Activated naive CD4-positive, alpha-beta T cell treated with anti-CD3 and anti-CD28 coated beads for 36 hours (primary cell): ENCODE data around the gene PEX7. TPM values are rescaled to one million over a fixed set of nuclear protein-coding genes. Genes with fewer than 3 reads are reported as not detected.

Experiments
- CTCF ChIA-PET: fragments of 350-600 bp; sonication (Branson Sonifier 250); formaldehyde crosslinking; loops from one replicate; lab custom pipeline; 2021; ENCODE audit warnings: antibody characterized with exemption; lab: Charles Lee
- DNase-seq: peaks from one replicate; pipeline ENCODE4 v3.0.0-alpha.2; 2020
- H3K27ac Mint-ChIP-seq: one replicate; pipeline ENCODE4 v1.8.0; 2021; ENCODE audit warnings: mild to moderate bottlenecking, mixed read lengths
- H3K27me3 Mint-ChIP-seq: one replicate; pipeline ENCODE4 v1.8.0; 2021; ENCODE audit warnings: low read depth, mixed read lengths
- H3K36me3 Mint-ChIP-seq: one replicate; pipeline ENCODE4 v1.8.0; 2021; ENCODE audit warnings: low read depth, mixed read lengths
- H3K4me1 Mint-ChIP-seq: one replicate; pipeline ENCODE4 v1.8.0; 2021; ENCODE audit warnings: low read depth, mixed read lengths
- H3K4me3 Mint-ChIP-seq: one replicate; pipeline ENCODE4 v1.8.0; 2021; ENCODE audit warnings: mild to moderate bottlenecking, moderate library complexity, mixed read lengths
- H3K9me3 Mint-ChIP-seq: one replicate; pipeline ENCODE4 v1.8.0; 2021; ENCODE audit warnings: mixed read lengths
- intact Hi-C: fragments of 100-400 bp; cut with micrococcal nuclease; formaldehyde crosslinking; loops from one replicate; pipeline ENCODE4 v1.15.1; 2023
- total RNA-seq, 2 experiments: library from RNA; stranded (reverse); gene quantifications; one replicate each; pipeline ENCODE4 v1.2.3, GENCODE V29; 2021

The PEX7 gene, protein sequence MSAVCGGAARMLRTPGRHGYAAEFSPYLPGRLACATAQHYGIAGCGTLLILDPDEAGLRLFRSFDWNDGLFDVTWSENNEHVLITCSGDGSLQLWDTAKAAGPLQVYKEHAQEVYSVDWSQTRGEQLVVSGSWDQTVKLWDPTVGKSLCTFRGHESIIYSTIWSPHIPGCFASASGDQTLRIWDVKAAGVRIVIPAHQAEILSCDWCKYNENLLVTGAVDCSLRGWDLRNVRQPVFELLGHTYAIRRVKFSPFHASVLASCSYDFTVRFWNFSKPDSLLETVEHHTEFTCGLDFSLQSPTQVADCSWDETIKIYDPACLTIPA
- total RNA-seq, result 1 to 10 TPM; 6.0 to 6.4 TPM

DNA sequence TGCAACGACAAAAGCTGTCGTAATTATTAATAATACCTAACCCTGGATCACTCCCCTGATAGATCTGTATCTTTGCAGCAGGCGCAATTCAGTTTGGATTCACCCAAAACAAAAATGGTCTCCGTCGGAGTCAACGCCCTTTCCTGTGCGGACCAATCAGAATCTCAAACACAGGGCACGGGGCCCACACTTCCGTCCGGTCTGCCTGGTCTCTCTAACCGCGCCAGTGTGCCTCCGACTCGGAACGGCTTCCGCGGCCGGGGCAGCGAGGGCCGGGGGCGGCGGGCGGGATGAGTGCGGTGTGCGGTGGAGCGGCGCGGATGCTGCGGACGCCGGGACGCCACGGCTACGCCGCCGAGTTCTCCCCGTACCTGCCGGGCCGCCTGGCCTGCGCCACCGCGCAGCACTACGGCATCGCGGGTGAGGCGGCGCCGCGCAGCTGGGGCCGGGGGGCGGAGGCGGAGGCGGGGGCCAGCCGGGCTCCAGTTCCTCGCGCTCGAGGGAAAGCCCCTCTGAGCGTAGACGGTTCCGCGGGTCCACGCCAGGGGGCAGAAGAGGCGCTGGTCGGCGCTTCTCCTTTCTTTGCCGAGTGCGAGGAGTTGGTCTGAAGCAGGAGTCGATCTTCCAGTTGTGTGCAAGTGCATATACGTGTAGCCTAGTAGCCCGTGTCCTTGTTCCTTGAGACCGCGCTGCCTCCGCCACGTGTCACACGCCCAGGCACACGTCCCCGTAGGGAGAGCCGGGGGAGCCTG lies at the start of gene PEX7:
Gene PEX7, plus strand, starts transcription at position 217 of the 752 bp plus-strand sequence. Its CDS starts 74 bp downstream, at position 291.
- Mint-ChIP-seq H3K9me3 (no peaks in the 10 kb centered on the region), H3K36me3 (peaks cover 20% of the 10 kb centered on the region), H3K4me1 (peaks cover 19% of the 10 kb centered on the region), H3K4me3 (peak within 1 kb of the TSS; percentile 90), H3K27ac (peak within 1 kb of the TSS; percentile 92), H3K27me3 (no peaks in the 10 kb centered on the region)
- CTCF ChIA-PET, result interaction anchor here (0.5 to 1.6 kb wide), 7 partner anchors 13 to 224 kb away, joined by 3 to 7 read pairs (median 3); no protein-coding TSS in a partner anchor
- DNase-seq, result peak; percentile 92
- intact Hi-C loops, result loop anchor here (1.0 to 5.0 kb wide), 8 partner anchors 29 to 950 kb away; partner anchors contain the start of genes BCLAF1 and IFNGR1

DNA sequence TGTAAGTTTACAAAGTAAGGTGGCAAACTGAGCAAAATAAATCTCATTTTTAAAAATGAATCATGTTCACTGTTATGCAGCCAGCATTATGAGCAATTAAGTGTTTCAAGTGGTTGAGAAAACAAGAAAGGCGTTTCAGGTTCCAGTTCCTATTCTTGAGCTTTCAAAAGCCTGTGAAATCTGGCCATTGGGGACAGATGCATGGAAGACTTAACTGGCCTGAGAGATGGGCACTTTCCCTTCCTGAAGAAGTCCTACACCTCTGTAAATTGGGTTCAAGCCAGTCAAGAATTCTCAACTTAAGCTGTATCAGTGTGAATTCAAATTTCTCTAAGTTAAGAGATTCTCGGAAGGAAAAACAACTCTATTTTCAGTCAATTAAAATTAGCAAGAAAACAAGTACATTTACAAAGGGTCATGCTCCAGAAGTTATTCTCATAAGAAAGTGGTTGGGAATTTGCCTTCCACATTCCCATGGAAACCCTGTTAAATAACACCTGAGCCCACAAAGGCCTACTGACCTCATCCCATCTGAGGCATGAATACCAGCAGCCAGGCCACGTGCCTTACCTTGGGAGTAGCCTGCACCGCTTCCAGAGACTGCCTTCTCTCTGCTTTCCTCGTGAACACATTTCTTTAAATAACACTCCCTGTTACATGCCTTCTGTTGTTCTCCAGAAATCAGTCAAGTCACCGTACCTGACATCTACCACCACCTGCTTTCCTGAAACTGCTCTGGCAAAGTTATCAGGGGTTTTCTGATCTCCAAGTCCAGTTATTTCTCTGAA lies 49.5 kb upstream of the PEX7 start:
- no peaks in the 10 kb centered on the region for H3K36me3 Mint-ChIP-seq
- no peak overlapping the region for H3K4me3 Mint-ChIP-seq
- no peak for DNase-seq
- H3K4me1 Mint-ChIP-seq, result peaks cover 39% of the 10 kb centered on the region
- H3K27ac Mint-ChIP-seq, result no peak overlapping the region
- H3K27me3 Mint-ChIP-seq, result no peaks in the 10 kb centered on the region
- no peaks in the 10 kb centered on the region for H3K9me3 Mint-ChIP-seq
- CTCF ChIA-PET, result interaction anchor here (0.9 to 3.4 kb wide), 2 partner anchors 16 to 128 kb away, joined by 3 to 11 read pairs; no protein-coding TSS in a partner anchor
- intact Hi-C loops, result loop anchor here (1.0 kb wide), 1 partner anchor 20 kb away; no protein-coding TSS in a partner anchor

DNA sequence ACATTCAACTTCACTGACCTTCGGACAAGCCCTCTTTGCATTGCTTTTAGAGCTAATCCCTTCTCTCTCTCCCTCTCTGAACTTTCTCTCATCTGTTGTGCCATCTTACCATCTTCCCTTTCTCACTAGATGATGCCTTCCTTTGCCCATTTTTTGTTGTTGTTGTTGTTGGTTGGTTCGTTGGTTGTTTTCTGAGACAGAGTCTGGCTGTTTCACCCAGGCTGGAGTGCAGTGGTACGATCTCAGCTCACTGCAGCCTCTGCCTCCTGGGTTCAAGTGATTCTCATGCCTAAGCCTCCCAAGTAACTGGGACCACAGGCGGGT lies 49.0 kb upstream of the PEX7 start:
- H3K27ac Mint-ChIP-seq, result no peak overlapping the region

DNA sequence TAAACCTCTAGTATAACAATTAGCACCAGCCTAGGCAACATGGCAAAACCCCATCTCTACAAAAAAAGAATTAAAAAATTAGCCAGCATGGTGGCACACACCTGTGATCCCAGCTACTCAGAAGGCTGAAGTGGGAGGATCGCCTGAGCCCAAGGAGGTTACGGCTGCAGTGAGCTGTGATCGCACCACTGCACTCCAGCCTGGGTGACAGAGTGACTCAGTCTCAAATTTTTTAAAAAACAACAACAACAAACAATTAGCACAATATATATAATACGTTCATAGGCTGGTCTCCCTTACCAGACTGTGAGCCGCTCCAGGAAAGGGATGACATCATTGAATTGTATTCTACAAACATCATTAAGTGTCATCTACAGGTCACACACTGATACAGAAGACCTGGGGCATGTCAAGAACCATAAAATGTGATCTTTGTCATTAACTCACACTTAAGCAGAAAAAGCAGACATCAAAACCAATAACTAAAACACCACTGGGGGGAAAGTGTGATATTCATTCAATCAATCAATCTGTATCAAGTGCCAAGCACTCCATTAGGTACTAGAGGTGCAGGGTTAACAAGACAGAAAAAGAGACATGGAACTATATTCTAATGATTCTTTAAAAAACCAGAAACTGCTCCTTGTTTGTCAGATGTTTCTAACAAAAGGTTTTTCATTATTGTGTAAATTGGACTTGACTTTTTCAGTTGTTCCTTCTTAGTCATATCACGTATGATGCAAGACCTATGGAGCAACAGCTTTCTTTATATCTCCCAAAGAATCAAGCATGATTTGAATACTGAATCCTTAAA lies 48.0 kb upstream of the PEX7 start:
- Mint-ChIP-seq H3K9me3 (no peaks in the 10 kb centered on the region), H3K27me3 (no peaks in the 10 kb centered on the region), H3K27ac (no peak overlapping the region), H3K36me3 (no peaks in the 10 kb centered on the region), H3K4me3 (no peak overlapping the region), H3K4me1 (peaks cover 35% of the 10 kb centered on the region)
- no peak for DNase-seq
- CTCF ChIA-PET, result interaction anchor here (0.6 to 2.0 kb wide), 2 partner anchors 18 to 19 kb away, joined by 4 to 5 read pairs; partner anchors contain the start of gene MAP3K5
- intact Hi-C loops, result loop anchor here (1.0 kb wide), 1 partner anchor 8 kb away; no protein-coding TSS in a partner anchor

More for the DNA sequence above, 49.0 kb upstream of the PEX7 start:
- intact Hi-C loops, result no loop called here
- Mint-ChIP-seq H3K4me1 (peaks cover 35% of the 10 kb centered on the region), H3K27me3 (no peaks in the 10 kb centered on the region), H3K4me3 (no peak overlapping the region), H3K36me3 (no peaks in the 10 kb centered on the region), H3K9me3 (no peaks in the 10 kb centered on the region)
- CTCF ChIA-PET, result interaction anchor here (0.6 to 3.4 kb wide), 2 partner anchors 18 to 128 kb away, joined by 5 to 11 read pairs; no protein-coding TSS in a partner anchor
- no peak for DNase-seq

DNA sequence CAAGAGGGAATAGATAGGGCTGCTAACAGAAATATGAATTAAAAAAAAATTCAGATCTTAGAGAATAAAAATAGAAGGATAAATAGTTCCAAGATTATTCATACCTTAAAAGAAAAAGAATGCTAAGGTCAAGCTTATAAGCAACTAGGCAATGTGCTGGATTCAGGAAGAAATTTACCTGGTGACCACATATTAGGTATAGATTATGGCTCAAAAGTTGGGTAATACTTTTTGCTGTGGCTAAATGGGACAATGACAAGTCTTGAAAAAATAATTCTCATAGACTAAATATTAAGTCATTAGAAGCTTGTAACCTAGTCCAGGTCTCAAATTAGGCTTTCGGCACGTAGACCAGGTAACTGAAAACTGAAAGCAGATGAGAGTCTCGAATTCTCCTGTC lies 47.3 kb upstream of the PEX7 start:
- no peaks in the 10 kb centered on the region for H3K9me3 Mint-ChIP-seq
- CTCF ChIA-PET, result interaction anchor here (2.0 kb wide), 1 partner anchor 17 kb away, joined by 4 read pairs; the partner anchor contains the start of gene MAP3K5
- no peak for DNase-seq
- H3K4me3 Mint-ChIP-seq, result no peak overlapping the region
- H3K27ac Mint-ChIP-seq, result no peak overlapping the region
- peaks cover 38% of the 10 kb centered on the region for H3K4me1 Mint-ChIP-seq
- H3K27me3 Mint-ChIP-seq, result no peaks in the 10 kb centered on the region
- intact Hi-C loops, result no loop called here
- H3K36me3 Mint-ChIP-seq, result no peaks in the 10 kb centered on the region

DNA sequence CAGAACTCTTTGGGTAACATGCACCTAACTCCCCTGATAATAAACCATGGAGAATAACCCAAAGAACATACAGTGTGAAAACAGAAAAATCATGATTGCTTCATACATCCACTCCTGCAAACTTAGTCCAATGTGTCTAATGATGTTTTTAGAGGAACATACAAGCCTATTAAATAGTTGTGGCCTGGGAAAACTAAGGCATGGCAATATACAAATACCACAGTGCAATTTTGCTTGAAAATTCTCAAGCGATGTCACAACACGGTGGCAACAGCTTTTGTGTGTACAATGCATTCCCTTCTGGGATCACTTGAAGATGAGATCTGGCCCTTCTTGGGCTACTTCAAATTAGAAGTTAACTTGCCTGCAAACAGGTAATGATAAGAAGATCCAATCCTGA lies 46.8 kb upstream of the PEX7 start:
- intact Hi-C loops, result no loop called here

DNA sequence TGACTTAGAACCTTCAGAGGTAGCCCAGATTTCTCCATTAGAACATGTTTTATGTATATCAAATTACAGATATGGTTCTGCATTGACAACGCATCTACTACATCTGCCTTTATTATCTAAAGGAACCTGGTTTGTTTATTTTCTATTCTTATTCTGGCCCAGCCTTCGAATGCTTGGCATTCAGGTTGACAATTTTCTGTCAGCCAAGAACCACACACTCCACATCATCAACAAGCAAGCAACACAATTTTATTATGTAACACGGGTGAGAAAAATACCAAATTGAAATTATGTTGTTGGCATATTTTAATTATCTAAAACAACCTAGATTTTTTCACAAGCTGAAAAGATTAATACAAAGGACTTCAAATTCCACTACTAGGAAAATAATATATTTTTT lies 44.7 kb upstream of the PEX7 start:
- Mint-ChIP-seq H3K4me3 (no peak overlapping the region), H3K4me1 (peaks cover 38% of the 10 kb centered on the region), H3K9me3 (no peaks in the 10 kb centered on the region), H3K36me3 (no peaks in the 10 kb centered on the region), H3K27me3 (no peaks in the 10 kb centered on the region), H3K27ac (no peak overlapping the region)
- CTCF ChIA-PET, result interaction anchor here (1.6 kb wide), 1 partner anchor 17 kb away, joined by 3 read pairs; no protein-coding TSS in a partner anchor
- intact Hi-C loops, result no loop called here
- DNase-seq, result no peak

More for the DNA sequence above, 46.8 kb upstream of the PEX7 start:
- H3K36me3 Mint-ChIP-seq, result no peaks in the 10 kb centered on the region
- H3K27ac Mint-ChIP-seq, result no peak overlapping the region
- peaks cover 38% of the 10 kb centered on the region for H3K4me1 Mint-ChIP-seq
- no peaks in the 10 kb centered on the region for H3K9me3 Mint-ChIP-seq
- no peaks in the 10 kb centered on the region for H3K27me3 Mint-ChIP-seq
- no peak for DNase-seq
- CTCF ChIA-PET, result interaction anchor here (2.0 kb wide), 1 partner anchor 17 kb away, joined by 4 read pairs; the partner anchor contains the start of gene MAP3K5
- no peak overlapping the region for H3K4me3 Mint-ChIP-seq

DNA sequence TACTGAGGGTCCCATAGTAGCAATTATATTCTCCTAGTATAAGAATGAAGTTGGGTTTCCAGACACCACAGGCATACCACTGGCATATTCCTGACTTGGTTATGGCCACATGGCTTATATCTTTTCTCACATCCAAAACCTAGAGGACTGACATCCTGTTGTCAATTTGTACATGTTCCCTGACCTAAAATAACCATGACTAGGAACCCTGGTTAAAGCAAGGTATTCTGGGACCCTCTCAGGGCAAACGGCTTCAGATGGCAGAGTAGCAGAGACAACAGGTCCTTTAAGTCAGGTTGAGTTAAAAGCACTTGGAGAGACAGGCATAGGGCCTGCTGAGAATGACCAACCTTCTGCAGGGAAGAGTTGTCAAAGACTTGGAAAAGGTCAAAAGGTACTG lies 42.7 kb upstream of the PEX7 start:
- DNase-seq, result no peak
- Mint-ChIP-seq H3K27me3 (no peaks in the 10 kb centered on the region), H3K4me3 (no peak overlapping the region), H3K36me3 (peaks cover 1% of the 10 kb centered on the region), H3K27ac (no peak overlapping the region), H3K9me3 (no peaks in the 10 kb centered on the region), H3K4me1 (peaks cover 39% of the 10 kb centered on the region)
- intact Hi-C loops, result no loop called here
- CTCF ChIA-PET, result interaction anchor here (0.6 kb wide), 1 partner anchor 158 kb away, joined by 4 read pairs; no protein-coding TSS in a partner anchor

DNA sequence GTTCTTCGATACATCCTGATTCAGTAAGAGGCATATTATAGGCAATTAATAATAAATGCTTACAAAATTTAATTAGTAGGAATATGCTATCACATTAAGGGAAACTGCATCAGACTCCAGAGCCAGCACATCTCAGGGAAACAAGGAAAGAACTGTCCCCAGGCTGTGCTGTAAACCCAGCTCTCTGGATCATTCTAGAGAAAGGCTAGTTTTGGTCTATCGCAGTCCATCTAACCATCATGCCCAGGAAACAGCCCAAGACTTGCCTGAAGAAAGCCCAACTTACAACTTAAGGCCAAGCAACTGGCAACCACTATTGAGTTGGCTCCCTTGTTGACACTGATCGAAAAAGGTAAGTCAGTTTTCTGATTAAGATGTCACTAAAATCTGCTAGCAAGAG lies 41.4 kb upstream of the PEX7 start:
- Mint-ChIP-seq H3K4me1 (peaks cover 40% of the 10 kb centered on the region), H3K9me3 (no peaks in the 10 kb centered on the region), H3K4me3 (no peak overlapping the region), H3K27me3 (no peaks in the 10 kb centered on the region), H3K27ac (no peak overlapping the region), H3K36me3 (peaks cover 3% of the 10 kb centered on the region)
- CTCF ChIA-PET, result interaction anchor here (1.2 kb wide), 1 partner anchor 137 kb away, joined by 7 read pairs; no protein-coding TSS in a partner anchor
- intact Hi-C loops, result no loop called here
- no peak for DNase-seq

DNA sequence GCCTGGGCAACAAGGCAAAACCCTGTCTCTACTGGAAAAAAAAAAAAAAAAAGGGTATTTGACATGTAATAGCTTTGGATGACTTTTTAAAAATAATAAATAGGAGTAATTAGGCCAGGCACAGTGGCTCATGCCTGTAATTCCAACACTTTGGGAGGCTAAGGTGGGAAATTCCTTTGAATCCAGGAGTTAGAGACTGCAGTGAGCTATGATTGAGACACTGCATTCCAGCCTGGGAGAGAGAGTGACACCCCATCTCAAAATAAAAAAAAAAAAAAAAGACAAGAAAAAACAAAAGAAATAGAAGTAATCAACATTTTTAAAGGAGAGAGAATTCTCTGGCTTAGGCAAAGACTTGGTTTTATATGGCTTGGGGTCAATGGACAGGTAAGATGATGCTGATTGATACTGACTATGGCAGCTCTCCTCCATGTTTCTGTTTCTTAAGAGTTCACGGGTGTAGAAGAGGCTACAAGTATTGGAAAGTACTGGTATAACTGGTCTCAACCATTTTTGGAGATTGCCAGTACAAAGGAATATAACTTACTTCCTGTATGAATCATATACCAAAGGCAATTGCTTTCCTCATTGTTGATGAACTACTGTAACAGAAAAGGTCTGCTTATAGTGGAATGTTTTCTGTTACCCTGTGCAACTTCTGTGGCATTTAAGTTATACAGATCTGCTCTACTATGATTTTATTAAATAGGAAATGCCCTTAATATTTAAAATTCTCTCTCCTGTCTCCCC lies 40.2 kb upstream of the PEX7 start:
- peak overlapping the region; percentile 67 for H3K27ac Mint-ChIP-seq
- H3K36me3 Mint-ChIP-seq, result peaks cover 4% of the 10 kb centered on the region
- CTCF ChIA-PET, result interaction anchor here (1.2 kb wide), 2 partner anchors 10 to 138 kb away, joined by 4 to 7 read pairs; partner anchors contain the start of gene MAP3K5
- no peaks in the 10 kb centered on the region for H3K27me3 Mint-ChIP-seq
- peaks cover 44% of the 10 kb centered on the region for H3K4me1 Mint-ChIP-seq
- H3K9me3 Mint-ChIP-seq, result no peaks in the 10 kb centered on the region
- DNase-seq, result no peak
- intact Hi-C loops, result loop anchor here (1.0 kb wide), 2 partner anchors 8 to 29 kb away; no protein-coding TSS in a partner anchor
- H3K4me3 Mint-ChIP-seq, result no peak overlapping the region
